PC-9 (cell line): ENCODE measurements around the gene FKBP5. TPM values are rescaled to one million over a fixed set of nuclear protein-coding genes. Genes with fewer than 3 reads are reported as not detected.

Experiments used
- BruUV-seq: library from RNA; stranded (reverse); fragments of 400-500 nt; replicated peaks from 2 replicates; lab custom pipeline; 2021; lab: Mats Ljungman, UMichigan
- CTCF ChIA-PET: fragments of 300-600 bp; sonication (Branson Sonifier 250); formaldehyde crosslinking; loops from one replicate; lab custom pipeline; 2022; ENCODE audit warnings: antibody characterized with exemption; lab: Charles Lee
- POLR2A ChIA-PET: fragments of 300-600 bp; sonication (Branson Sonifier 250); formaldehyde crosslinking; loops from one replicate; lab custom pipeline; 2022; ENCODE audit warnings: antibody characterized with exemption; ENCODE audit not compliant: unreplicated experiment; lab: Charles Lee
- DNase-seq, 2 experiments: peaks; one replicate each; pipeline versions ENCODE4 v3.0.0 to v3.0.0-alpha.2; 2015 to 2022; ENCODE audit warnings: mixed read lengths in 1 of 2
- H2AFZ ChIP-seq: fragments of 200-600 bp; sonication (generic); 2 replicates; pipeline ENCODE4 v1.8.1; 2017; ENCODE audit warnings: antibody characterized with exemption
- H3F3A ChIP-seq: fragments of 200-600 bp; sonication (generic); 2 replicates; pipeline ENCODE4 v1.8.1; 2017; ENCODE audit warnings: antibody characterized with exemption, mild to moderate bottlenecking, low read depth; ENCODE audit not compliant: insufficient read depth
- H3K27ac ChIP-seq: fragments of 200-600 bp; sonication (generic); 2 replicates; pipeline ENCODE4 v1.6.1; 2016; ENCODE audit warnings: mixed run types
- H3K27me3 ChIP-seq: fragments of 200-600 bp; sonication (generic); 2 replicates; pipeline ENCODE4 v1.6.1; 2016; ENCODE audit warnings: low read depth, mixed run types; ENCODE audit not compliant: insufficient read depth
- H3K36me3 ChIP-seq: fragments of 200-600 bp; sonication (generic); 2 replicates; pipeline ENCODE4 v1.6.1; 2016; ENCODE audit warnings: low read depth, mixed run types
- H3K4me1 ChIP-seq: fragments of 200-600 bp; sonication (generic); replicated peaks from 2 replicates; pipeline ENCODE4 v1.6.1; 2016; ENCODE audit warnings: mixed run types; ENCODE audit not compliant: insufficient read depth
- H3K4me2 ChIP-seq: fragments of 200-600 bp; sonication (generic); 2 replicates; pipeline ENCODE4 v1.6.1; 2017; ENCODE audit warnings: mixed run types
- H3K4me3 ChIP-seq: fragments of 200-600 bp; sonication (generic); 2 replicates; pipeline ENCODE4 v1.6.1; 2016; ENCODE audit warnings: mixed run types
- H3K79me2 ChIP-seq: fragments of 200-600 bp; sonication (generic); 2 replicates; pipeline ENCODE4 v1.6.1; 2017; ENCODE audit warnings: low read depth, mixed run types
- H3K9me2 ChIP-seq: fragments of 200-600 bp; sonication (generic); 2 replicates; pipeline ENCODE4 v1.8.1; 2017; ENCODE audit warnings: mild to moderate bottlenecking; ENCODE audit not compliant: insufficient read depth
- H3K9me3 ChIP-seq: fragments of 200-600 bp; sonication (generic); 2 replicates; pipeline ENCODE4 v1.8.1; 2016; ENCODE audit warnings: low read depth; ENCODE audit not compliant: insufficient read depth
- H4K20me1 ChIP-seq: fragments of 200-600 bp; sonication (generic); 2 replicates; pipeline ENCODE4 v1.8.1; 2017; ENCODE audit not compliant: insufficient read depth
- CTCF ChIP-seq: fragments of 200-600 bp; sonication (generic); conservative IDR thresholded peaks from 2 replicates; pipeline ENCODE4 v1.6.1; 2017; ENCODE audit warnings: mixed run types, antibody characterized with exemption, mild to moderate bottlenecking, moderate library complexity
- EZH2 ChIP-seq: fragments of 200-600 bp; sonication (generic); IDR thresholded peaks from 2 replicates; pipeline ENCODE4 v1.8.0; 2017; ENCODE audit warnings: antibody characterized with exemption, low read depth
- intact Hi-C: fragments of 100-400 bp; cut with micrococcal nuclease; formaldehyde crosslinking; loops from one replicate; pipeline ENCODE4 v1.10.0; 2022; ENCODE audit not compliant: unreplicated experiment
- total RNA-seq: library from RNA; stranded (reverse); gene quantifications from 2 replicates; pipeline ENCODE4 v1.2.3, GENCODE V29; 2021

FKBP5 gene
- total RNA-seq, 1 experiment from 2014 or later, result 5.0 TPM

GRCh38 chr6:35596448-35597442, 92.0 kb downstream of the FKBP5 start:
- TF ChIP-seq CTCF, result no peak
- no peak for TF ChIP-seq EZH2
- peaks cover 58% of the 10 kb centered on the region for H3K4me1 ChIP-seq
- no peaks in the 10 kb centered on the region for H3K27me3 ChIP-seq
- H2AFZ ChIP-seq, result peak overlapping the region; percentile 6; the same call in 1 of the 2 replicates
- H3F3A ChIP-seq, result peaks cover 43% of the 10 kb centered on the region
- H3K4me3 ChIP-seq, result no peak overlapping the region
- no peaks in the 10 kb centered on the region for H3K9me3 ChIP-seq
- peak; percentile 7 to 88 for DNase-seq
- intact Hi-C loops, result no loop called here
- peak overlapping the region; percentile 72 for H3K27ac ChIP-seq
- no TSS peak for BruUV-seq
- H4K20me1 ChIP-seq, result no peaks in the 10 kb centered on the region
- H3K9me2 ChIP-seq, result no peaks in the 10 kb centered on the region
- CTCF ChIA-PET, result no interaction called here
- H3K4me2 ChIP-seq, result peak overlapping the region; percentile 60
- H3K36me3 ChIP-seq, result no peaks in the 10 kb centered on the region
- no peaks in the 10 kb centered on the region for H3K79me2 ChIP-seq
- POLR2A ChIA-PET, result interaction anchor here (0.6 kb wide), 1 partner anchor 8 kb away, joined by 6 read pairs; no protein-coding TSS in a partner anchor

GRCh38 chr6:35594503-35595186, 94.1 kb downstream of the FKBP5 start:
- H3F3A ChIP-seq, result peaks cover 22% of the 10 kb centered on the region
- peaks cover 46% of the 10 kb centered on the region for H3K4me1 ChIP-seq
- H3K36me3 ChIP-seq, result no peaks in the 10 kb centered on the region
- no peak overlapping the region for H3K4me3 ChIP-seq
- no peaks in the 10 kb centered on the region for H3K27me3 ChIP-seq
- BruUV-seq, result no TSS peak
- no peaks in the 10 kb centered on the region for H3K9me3 ChIP-seq
- no peak for TF ChIP-seq CTCF
- no peak for TF ChIP-seq EZH2
- intact Hi-C loops, result no loop called here
- ChIA-PET POLR2A (interaction anchor here (0.7 kb wide), 1 partner anchor 72 kb away, joined by 6 read pairs; no protein-coding TSS in a partner anchor), CTCF (interaction anchor here (0.7 kb wide), 1 partner anchor 8 kb away, joined by 3 read pairs; no protein-coding TSS in a partner anchor)
- no peak for DNase-seq
- H3K79me2 ChIP-seq, result no peaks in the 10 kb centered on the region
- H3K27ac ChIP-seq, result no peak overlapping the region
- H4K20me1 ChIP-seq, result no peaks in the 10 kb centered on the region
- no peak overlapping the region for H3K4me2 ChIP-seq
- H3K9me2 ChIP-seq, result no peaks in the 10 kb centered on the region
- H2AFZ ChIP-seq, result no peak overlapping the region

GRCh38 chr6:35592178-35592577, 96.5 kb downstream of the FKBP5 start:
- TF ChIP-seq CTCF (no peak), EZH2 (no peak)
- peaks cover 35% of the 10 kb centered on the region for H3K4me1 ChIP-seq
- peaks cover 14% of the 10 kb centered on the region for H3F3A ChIP-seq
- no peaks in the 10 kb centered on the region for H3K27me3 ChIP-seq
- POLR2A ChIA-PET, result no interaction called here
- DNase-seq, result no peak
- intact Hi-C loops, result no loop called here
- no peaks in the 10 kb centered on the region for H3K36me3 ChIP-seq
- CTCF ChIA-PET, result no interaction called here
- no peak overlapping the region for H2AFZ ChIP-seq
- no peak overlapping the region for H3K4me3 ChIP-seq
- no peaks in the 10 kb centered on the region for H3K9me2 ChIP-seq
- no peaks in the 10 kb centered on the region for H4K20me1 ChIP-seq
- peak overlapping the region; percentile 21; the same call in 1 of the 2 replicates for H3K4me2 ChIP-seq
- H3K79me2 ChIP-seq, result no peaks in the 10 kb centered on the region
- H3K9me3 ChIP-seq, result no peaks in the 10 kb centered on the region
- no TSS peak for BruUV-seq
- peak overlapping the region; percentile 8; the same call in 1 of the 2 replicates for H3K27ac ChIP-seq
